DMS114 treated with DMSO at 0.1 percent for 48 hours (cell line): ENCODE results near the gene ACAP2.
"Not testable (repeated sequence)": the region's sequence is repeated elsewhere in the genome, so short reads cannot be mapped to it uniquely, and the experiment has no call there.

Experiments
- DNase-seq: peaks from one replicate; lab custom pipeline; 2025; ENCODE audit not compliant: unreplicated experiment; lab: John Stamatoyannopoulos, UW

Gene ACAP2

DNA sequence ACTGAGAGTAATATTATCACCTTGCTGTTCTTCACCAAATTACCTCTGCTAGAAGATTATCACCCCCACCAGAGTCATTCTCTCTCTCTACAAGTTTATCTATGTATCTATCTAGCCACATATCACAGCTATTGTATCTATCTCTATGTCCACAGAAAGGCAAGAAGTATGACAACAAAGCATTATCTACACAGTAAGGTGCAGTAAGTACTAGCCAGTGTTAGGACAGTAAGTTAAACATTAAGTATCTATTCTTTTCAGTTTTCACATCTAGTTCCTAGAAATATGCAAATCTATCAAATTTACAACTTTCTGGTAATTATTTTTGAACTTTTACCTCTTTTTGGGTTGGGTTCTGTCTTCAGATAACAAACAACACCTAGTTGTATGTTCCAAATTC lies 145.4 kb downstream of the ACAP2 start:
- no peak for DNase-seq

DNA sequence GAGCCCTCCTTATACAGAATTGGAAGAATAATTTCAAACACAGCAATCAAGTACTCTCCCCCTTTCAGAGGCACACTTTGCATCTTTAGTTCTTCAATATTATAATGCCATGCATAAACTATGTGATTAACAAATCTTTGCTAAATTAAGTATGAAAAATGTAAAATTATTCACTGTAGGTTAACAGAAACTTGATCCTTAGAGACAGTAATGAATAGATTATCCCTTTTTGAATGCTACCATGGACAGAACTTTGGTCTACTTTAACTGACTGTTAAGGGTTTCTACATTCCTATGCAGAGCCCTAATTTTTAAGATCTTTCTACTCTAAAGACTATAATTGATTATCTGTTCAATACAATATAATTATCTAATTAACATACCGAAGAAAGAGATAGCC lies 146.2 kb downstream of the ACAP2 start:
- DNase-seq: no peak

DNA sequence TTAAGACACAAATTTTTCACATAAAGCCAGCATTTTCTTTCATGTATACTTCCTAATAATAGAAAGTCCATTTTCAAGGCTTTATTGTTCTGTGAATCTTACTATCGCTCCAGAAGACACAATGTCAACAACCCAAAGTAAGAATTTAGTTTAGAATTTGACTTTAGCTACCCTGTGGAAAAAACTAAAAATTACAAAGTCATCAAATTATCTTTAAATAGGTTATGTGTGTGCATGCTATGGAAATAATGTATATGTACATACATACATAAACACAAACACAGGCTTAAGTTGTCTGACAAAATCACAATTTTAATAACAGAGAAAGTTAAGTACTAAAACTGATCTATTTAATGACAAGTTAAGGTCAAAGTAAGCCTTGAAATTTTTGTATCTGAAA lies 151.7 kb downstream of the ACAP2 start:
- no peak for DNase-seq

DNA sequence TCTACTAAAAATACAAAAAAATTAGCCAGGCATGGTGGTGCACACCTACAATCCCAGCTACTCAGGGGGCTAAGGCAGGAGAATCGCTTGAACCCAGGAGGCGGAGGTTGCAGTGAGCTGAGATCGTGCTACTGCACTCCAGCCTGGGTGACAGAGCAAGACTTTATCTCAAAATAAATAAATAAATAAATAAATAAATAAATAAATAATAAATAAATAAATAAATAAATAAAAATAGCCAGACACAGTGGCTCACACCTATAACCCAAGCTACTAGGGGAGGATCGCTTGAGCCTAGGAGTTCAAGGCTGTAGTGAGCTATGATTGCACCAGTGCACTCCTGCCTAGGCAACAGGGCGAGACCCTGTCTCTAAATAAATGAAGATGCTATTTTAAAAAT lies 152.2 kb downstream of the ACAP2 start:
- DNase-seq: not testable (repeated sequence)

DNA sequence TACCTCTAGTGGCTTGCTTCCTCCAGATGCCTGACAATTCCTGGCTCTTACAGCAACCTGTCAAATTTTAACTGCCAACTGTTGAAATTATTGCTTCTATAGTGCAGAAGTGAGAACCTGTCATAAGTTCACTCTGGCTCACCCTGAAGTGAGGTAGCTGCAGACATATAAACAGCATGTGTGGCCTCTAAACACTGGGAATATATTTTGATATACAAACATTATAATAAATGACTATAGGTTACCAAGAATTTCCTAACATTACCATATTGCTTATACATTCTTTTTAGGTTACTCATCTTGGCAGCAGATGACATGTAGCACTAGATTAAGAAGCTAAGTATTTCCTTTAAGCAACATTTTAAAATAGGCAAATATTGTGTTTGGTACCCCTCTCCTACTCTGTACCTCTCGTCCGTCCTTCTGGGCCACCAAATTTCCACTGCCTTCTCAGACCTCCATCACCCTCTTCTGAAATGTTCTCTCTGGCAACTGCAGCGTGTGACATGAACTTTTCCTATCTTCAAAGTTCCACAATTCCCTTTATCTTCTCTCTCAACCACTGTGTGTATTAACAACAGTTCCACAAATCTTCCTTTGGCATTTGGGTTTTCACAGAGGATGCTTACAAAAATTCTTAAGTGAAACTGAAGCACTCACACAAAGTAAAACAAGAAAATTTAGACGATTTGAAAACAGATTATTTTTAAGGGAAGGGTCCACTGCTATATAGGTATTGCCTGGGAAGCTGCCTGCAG lies 156.5 kb downstream of the ACAP2 start:
- no peak for DNase-seq

DNA sequence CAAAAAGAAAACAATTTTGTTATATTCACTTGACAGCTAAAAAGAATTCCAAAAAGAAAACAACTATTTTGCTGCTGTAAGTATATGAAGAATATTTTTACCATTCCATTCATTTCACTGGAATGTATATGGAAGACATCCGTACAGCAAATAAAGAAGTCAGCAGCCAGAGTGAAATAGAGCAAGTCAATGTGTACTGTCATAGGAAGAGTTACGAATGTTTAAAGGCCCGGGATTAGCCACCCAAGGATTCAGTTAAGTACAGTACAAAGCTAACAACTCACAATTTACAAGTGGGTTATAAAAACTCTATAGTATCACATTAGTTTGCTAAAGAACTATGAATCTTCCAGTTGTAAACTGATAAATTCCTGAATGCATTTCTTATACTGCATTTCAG lies 157.4 kb downstream of the ACAP2 start:
- DNase-seq: no peak

DNA sequence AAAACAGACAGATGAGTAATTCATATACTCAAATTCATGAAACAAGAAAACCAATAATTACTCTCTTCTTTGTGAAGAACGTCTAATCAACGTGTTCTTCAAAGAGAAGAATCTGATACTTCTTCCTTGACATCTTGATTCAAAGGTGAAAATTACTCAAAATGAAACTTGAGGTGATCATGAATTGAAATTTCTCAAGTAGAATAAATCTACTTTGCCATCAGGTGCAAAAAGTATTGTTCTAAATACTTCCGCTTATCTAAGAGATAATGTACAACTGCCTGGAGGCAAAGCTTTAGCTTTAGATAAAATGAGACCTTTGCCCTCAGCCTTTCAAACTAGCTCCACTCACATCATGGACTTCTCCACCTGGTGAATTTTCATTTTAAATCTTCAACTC lies 158.0 kb downstream of the ACAP2 start:
- no peak for DNase-seq

DNA sequence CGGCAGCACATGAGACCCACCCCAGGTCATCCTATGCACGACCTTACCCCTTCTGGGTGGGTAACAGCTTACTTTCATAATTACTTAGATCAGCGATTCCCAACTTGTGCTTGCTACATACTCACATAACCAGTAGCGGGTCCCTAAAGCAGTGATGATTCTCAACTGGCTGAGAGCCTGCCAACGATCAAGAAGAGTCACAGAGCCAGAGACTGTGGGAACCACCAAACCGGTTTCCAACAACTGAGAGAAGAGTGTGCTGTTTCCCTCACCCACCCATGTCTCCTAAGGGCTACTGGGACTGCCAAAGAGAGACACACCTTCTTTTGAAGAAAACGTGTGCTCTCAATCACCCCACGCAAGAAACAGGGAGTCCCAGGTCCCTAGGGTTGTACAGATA lies 159.9 kb downstream of the ACAP2 start:
- no peak for DNase-seq

DNA sequence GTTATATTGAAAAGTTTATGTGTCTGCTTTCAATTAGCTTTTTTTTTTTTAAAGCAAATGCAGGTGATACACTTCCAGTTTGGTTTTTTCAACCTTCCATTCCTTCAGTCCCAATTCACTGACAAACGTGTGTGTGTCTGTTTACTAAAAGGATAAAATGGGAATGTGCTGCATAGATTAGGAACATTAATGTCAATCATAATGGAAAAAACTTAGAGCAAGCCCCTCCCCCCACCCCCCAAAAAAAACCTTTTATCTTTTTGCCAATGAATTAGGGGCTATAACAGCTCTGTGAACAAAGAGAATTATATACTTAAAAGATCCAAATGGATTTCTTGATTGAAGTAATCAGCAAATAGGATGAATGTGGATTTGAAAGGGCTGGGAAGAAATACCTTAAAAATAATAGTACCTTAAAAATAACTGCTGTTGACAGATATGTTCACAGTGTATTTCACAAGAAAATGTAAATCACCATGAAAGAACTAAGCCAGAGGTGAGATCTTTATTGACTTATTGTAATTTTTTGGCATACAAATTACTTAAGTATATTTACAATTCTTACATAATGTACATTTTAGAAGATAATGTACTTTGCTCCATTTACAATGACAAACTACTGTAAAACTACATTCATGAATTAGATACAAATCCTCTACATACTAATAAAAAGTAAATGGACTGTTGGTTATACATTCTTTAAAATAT lies 168.4 kb downstream of the ACAP2 start:
- DNase-seq: no peak

DNA sequence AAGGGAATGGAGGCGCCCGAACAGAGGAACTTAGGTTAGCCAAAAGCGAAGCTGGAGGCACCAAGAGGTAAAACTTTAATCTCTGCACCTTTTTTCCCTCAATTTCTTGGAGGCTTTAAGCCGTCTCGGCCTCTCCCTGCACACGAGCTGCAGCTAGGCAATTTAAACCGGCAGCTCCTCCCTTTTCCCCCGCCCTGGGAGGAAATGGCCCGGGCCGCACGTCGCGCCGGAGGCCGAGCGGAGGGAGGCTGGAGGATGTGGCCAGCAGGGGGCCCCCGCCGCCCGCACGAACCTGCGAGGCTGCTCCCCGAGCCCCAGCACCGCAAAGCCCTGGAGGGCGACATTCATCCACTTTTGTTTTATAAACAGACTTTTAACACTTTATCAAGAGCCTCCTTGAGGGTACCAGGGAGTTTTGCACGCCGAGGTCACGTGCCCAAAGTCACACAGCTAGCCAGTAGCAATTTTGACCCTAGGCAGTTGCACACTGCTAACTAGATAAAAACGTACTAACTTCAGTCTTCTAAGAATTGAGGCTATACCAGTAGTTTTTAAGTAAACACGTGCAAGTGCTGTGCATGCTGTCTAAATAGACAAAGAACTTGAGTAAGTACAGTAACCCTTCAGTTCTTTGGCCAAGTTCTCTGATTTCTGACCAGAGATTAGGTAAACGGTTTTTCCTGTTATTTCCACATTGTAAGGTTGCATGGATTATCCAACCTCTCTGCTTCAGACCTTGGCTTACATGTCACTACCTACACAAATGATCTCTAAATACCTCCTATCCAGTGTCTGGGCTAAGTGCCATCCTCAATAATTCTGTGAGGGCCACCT lies 171.2 kb downstream of the ACAP2 start:
- peak; percentile 80 for DNase-seq

DNA sequence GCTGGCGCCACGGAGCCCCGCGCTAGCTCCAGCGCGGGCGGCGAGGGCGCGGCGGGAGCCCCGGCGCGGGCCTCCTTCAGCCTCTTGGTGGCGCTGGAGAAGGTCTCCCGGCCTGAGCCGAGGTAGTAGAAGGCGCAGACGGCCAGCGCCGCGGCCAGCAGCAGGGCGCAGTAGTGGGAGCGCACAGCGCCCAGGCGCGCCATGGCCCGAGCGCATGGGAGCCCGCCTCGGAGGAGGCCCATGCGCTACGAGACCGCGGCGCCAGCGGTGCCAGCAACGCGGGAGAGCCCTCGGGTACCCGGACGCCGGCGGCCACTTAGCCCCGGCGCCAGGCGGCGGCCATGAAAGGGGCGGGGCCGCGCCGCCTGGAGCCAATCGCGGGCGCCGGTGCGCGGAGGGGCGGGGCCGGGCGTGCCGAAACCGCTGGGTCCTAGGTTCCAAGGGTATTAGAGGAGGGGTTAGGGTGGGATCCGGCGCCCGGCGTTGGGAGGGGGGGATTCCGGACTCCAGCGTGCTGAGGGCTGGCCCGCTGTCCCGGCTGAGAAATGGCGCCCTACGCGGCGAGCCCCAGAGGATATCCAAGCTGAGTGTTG lies 171.9 kb downstream of the ACAP2 start, which contains the start of gene XXYLT1:
Gene XXYLT1 (minus strand): TSS at position 343 of the 593 bp plus-strand sequence. CDS start 101 bp downstream, at position 242.
- DNase-seq: peak; percentile 83

DNA sequence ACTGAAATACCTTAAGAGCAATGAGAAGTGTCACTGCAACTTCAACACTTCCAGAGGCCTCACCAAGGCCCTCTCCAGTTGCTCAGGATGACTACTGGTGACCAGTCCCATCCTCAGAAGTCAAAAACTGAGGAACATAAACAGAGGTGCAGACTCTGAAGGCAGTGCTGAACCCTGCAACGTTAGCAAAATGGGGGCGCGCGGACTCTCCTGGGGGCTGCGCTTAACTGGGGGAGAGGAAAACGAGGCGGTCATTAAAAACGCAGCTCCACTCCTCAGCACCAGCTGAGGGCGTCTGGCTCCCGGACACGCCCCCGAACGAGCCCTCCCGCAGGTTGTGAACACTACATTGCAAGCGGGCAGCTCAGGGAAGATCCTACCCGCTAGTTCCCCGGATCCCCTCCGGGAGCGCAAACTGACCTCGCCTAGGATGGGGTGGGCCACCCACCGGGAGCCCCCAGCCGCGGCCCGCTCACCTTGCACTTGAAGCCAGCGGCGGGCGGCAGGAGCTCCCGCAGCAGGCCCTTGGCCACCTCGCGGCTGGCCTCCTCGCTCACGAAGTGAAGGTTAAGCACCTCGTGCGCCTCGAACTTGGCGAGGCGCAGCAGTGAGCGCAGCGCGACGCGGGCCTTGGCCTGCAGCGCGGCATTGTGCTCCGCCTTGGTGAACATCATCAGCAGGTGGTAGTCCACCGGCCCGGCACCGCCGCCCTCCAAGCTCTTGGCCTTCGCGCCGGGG lies 172.6 kb downstream of the ACAP2 start:
- peak; percentile 24 for DNase-seq

DNA sequence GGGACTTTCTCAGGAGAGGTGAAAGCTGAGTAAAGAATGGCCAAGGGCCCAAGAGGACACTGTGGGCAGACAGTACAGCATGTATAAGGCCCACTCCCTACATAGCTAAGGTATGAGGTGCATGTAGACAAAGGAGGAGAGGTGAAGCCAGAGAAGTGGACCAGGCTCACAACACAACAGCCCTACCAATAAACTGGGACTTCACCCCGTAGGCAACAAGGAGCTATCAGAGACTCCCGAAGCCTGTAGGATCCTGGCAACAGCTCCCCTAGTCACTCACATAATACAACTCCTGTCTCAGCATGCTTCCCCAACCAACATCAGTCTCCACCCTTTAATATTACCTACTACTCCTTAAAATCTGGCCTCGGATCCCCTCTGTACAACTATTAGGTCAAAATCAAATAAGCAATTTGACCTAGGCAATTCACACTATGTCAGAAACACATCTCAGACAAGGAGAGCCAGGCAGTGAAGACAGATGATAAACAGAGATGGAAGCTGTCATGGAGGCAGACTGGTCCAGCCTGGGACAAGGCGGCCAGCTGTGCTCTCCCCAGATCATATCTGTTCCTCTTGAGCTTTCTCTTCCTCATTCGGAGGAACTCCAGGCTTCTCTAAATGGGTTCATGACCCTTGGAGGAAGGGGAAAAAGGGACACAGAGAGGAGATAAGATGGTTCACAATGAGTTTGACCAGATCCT lies 173.3 kb downstream of the ACAP2 start:
- no peak for DNase-seq

DNA sequence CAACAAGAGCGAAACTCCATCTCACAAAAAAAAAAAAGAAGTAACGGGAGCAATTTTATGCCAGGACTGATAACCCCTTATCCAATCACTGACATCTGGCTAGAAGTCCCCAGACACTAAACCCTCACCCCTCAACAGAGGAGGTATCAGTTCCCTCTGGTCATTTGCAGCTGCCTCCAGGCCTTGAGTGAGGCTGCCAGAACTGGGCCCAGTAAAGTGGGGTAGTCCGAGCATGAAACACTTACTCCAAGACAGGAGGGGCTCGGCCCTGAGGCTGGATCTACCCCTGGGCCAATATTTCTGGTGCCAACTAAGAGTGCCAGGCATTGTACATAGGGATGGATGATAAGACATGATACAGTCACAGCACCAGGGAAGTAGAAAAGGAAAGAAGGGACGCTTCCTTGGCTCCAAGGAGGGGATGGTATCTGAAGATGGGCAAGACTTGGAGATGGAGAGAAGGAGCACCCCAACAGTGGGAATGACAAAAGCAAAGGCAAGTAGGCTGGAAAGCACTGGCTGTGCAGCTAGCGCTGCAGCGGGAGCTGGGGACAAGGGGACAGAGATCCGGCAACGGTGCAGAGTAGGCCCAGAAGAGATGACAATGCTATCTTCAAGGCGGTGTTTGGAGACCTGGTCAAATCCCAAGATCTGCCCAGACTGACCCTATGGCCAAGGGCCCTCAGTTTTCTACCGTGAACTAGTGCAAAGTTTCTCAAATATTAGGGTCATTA lies 174.1 kb downstream of the ACAP2 start:
- DNase-seq: no peak

DNA sequence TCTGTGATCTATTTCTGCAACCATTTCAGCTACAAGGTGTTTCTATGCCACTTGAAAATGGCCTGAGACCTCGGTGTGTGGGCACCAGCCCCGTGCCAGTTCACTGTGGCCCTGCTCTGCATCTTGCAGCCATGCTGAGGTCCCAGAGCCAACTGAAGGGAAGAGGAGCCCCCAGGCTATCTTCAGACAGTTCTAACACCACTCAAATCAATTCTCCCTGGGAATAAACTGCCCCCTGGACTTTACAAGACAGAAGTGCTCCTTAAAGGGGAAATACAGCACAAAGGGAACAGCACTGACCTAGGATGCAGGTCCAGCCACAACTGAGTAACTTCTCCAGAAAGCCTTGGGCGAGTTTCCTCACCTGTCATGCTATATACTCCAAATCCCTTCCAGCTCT lies 175.7 kb downstream of the ACAP2 start:
- no peak for DNase-seq

DNA sequence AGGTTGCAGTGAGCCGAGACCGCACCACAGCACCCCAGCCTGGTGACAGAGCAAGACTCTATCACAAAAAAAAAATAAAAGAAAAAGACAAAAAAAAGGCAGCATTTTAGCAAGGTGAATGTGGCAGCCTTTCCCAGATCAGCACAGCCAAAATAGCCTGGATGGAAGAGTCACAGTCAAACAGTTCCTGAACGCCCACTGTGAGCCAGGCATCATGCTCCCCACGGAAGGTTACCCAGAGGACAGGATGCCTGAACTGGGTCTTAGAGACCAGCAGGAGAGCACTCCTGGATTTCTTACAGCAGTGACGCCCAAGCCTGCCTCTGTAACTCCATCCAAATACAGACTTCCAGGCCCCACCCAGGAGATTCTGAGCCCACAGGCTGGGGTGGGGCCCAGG lies 176.4 kb downstream of the ACAP2 start:
- no peak for DNase-seq

DNA sequence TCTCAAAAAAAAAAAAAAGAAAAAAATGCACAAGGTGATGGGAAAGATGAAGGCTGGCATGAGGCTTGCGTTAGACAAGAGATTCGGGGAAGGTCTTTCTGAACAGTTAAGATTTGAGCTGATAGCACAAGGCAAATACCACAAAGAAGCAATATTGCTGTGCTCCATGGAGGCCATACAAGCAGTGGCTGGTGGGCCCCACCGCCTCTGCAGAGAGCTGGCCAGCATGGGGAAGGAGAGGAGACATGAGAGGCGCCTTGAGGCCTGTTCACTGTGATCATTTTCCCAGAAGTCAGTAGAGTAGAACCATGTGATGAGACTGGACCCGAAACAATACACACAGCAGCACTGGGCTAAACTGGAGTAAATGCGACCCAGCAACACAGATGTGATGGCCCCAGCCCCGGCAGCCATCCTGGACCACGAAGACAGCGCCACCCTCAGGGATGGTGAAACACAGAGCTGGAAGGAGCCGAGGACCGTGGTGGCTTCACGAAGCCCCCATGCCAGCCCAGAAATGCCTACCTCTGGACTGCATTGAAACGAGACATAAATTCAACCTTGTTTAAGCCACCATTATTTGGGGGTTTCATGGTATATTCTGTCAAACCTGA lies 177.3 kb downstream of the ACAP2 start:
- no peak for DNase-seq

DNA sequence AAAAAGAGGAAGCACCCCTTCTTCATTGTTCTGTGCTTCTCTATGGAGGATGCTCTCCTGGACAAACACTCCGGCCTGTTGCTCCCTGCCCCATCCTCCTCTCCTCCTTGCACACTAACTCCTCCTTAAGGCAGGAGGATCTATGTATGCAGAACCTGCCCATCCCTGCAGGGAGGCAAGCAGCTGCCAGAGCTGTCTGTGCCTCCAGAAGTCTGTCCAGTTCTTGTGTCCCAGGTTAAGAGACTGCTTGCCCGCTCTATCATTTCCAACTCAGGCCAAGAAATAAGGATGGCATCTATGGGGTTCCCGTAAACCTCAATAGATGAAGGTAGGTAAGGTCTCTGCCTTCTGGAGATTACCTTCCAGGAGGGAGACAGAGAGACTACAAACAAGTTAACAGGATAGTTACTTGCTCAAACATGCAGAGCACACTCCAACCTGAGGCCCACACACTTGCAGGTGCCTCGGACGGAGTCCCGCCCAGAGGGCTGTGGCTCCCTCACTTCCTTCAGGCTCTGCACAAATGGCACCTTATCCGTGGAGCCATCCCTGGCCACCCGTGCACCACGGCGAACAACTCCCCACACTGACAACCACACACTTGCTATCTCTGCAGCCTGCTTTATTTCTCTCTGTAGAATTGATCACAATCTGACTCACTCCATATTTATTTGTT lies 178.8 kb downstream of the ACAP2 start:
- no peak for DNase-seq
